ENCODE results near the gene OGFRL1. TPM values are rescaled to one million over a fixed set of nuclear protein-coding genes. Genes with fewer than 3 reads are reported as not detected.

Gene OGFRL1
- total RNA-seq (2022; extraction: Qiagen RNA extraction; ENCODE audit: low read depth): 5.6 to 10.1 TPM (median 6.1 TPM) in 5 replicates

DNA sequence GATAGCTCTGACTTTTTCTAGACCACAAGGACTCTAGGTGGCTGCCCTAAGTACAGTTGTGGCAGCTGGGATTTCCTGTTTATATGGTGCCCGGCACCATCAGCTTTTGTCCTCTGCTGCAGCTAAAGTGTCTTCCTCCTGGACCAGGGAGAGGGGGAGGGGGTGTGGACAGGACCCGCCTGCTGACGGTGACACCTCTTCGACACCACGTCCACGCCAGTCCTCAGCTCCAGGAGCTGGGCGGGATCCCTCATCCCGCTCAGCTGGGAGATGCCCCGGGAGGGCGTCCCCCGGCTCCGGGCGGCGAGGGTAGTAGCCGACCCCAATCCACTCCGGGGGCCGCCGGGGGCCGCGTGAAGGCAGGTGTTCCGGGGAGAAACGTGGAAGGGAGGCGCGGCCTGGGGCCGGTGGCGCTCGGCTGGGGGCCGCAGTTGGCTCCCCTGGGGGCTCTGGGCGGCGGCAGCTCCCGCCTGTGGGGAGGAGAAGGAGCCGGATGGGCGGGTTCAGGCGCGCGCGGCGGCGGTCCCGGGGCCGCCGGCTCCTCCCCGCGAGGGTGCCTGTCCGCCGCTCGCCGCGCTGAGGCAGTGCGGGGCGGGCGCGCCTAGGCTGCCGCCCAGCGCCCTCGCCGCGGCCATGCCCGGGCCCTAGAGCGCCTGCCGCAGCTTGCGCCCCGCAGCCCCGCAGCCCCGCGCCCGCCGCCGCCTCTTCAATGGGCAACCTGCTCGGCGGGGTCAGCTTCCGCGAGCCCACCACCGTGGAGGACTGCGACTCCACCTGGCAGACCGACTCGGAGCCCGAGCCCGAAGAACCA, at the start of gene OGFRL1:
Gene OGFRL1, plus strand, starts transcription at position 584 of the 811 bp plus-strand sequence. Its CDS starts 126 bp downstream, at position 710.

